Adipose tissue (tissue), 3 donors: ENCODE measurements around the gene LTBP2. TPM values are rescaled to one million over a fixed set of nuclear protein-coding genes. Genes with fewer than 3 reads are reported as not detected.

Source experiments
- H3K27ac ChIP-seq: one replicate; pipeline ENCODE4 v1.5.1; 2013; ENCODE audit warnings: low read depth, low read length
- WGBS, 3 donors: extraction: QIAGEN DNeasy Blood & Tissue Kit; methylation state at CpG; one replicate each; pipeline ENCODE4 v1.1.7; 2013; 5-methylcytosine and 5-hydroxymethylcytosine counted together
- polyA plus RNA-seq, 3 donors: library from polyadenylated mRNA; stranded (reverse); fragments of 200-250 nt; gene quantifications; one replicate each; pipeline ENCODE4 v1.2.3, GENCODE V29; 2013
- donor health status: healthy with polysubstance abuse.
- donor health status: Bipolar disorder and iron deficiency.
- donor health status: healthy.

The LTBP2 gene
- polyA plus RNA-seq, 3 donors = 1.8 to 18.4 (median 13.9) TPM

DNA sequence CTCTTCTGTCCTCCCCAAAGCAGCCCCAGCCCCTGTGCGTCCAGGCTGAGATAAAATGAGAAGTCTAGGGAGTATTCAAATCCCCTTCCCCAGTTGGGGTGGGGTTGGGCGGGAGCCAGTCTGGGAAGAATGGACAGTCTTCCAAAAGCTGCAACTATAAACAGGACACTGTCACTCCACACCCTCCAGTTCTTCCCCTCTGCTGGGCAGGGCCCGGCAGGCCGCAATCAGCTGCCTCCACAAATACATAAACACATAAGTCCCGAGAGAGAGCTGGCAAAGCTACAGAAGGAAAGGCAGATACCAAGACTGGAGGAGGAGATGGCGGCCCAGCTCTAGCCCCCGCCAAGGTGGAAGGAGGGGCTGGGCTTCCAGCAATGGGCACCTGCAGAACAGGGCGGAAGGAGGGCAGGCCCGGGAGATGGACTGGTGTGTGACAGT lies 12.7 kb downstream of the LTBP2 start:
- WGBS, 3 donors = 46 to 52% (median 52%) methylated on average over 9 of the region's 9 CpGs
- no peak overlapping the region for H3K27ac ChIP-seq

DNA sequence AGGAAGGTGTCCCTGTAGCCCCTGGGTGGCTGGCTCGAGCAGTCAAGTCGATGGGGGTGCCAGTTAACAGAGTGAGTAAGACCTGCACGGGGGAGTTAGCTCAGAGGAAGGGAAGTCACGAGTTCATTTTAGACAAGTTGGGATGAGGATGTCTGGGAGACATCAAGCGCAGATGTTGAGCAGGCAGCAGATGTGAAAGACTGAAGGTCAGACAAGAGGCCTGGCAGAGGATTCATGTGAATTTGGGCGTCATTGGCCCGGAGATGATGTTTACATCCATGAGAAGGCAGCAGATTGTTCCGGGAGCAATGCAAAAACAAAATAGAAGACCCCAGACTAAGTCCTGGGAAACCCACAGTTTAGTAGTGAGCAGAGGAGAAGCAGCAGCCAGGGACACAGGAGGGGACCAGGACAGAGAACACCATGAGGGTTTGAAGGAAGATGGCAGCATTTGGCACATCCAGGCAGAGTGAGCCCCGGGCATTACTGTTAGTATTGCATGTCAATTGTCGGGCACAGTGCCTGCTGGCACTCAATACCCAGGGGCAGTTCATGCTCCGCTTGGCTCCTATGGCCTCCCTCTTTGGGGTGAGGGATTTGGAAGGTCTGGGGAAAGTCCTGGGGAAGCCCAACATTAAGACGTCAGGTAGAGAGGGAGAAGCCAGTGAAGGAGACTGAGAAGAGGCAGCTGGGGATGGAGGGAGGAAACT lies 15.1 kb downstream of the LTBP2 start:
- H3K27ac ChIP-seq = no peak overlapping the region
- 67 to 69% (median 67%) methylated on average over 12 of the region's 12 CpGs for WGBS, 3 donors

DNA sequence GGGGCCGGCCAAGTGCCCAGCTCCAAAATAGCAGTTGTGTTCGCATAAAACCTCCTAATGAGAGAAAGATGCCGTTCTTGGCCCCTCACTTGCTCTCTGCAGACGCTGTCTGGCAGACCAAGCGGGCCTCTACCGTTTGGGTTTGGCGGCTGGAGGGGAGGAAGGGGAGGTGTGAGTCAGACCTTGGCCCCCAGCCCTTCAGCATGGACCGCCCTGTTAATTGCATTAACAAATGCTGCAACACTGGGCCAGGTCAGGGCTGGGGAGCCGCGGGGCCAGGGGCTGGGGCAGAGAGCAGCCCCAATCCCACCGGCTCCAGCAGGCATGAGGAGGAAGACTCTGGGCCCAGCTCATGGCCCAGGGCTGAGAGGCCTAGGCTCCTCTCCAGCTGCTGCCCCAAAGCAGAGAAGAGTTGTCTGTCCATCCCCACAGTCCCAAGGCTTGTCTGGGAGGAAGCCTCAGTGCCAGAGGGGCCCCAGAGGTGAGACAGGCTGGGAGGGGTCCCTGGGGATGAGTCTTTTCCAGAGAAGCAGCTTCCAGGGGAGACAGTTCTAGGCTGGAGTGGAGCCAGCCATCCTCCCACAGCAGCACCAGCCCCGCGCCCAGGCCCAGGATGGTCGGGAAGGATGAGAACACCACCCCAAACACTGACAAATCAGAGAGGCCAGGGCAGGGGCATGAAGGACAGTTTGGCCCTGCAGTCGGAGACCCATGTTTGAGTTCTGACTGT lies 16.9 kb downstream of the LTBP2 start:
- 48 to 86% (median 52%) methylated on average over 15 of the region's 15 CpGs for WGBS, 3 donors
- no peak overlapping the region for H3K27ac ChIP-seq

DNA sequence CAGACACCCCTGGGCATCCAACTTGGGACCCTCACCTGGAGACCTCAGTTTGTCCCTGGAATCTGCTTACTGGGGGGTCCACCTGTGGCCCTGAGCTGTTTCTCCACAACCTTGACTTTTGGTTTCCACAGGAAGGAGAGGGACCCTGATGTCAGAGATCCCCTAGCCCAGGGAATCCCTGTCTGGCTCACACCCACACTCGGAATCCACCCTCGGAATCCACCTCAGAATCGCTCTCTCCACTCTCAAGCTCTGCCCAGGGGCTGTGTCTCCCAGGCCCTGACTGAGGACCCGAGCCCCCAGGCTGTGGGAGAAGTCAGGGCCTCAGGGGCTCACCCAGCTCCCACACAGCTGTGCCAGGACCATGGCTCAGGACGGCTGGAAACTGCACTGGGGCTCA lies 17.4 kb downstream of the LTBP2 start:
- 45 to 76% (median 46%) methylated on average over 5 of the region's 5 CpGs for WGBS, 3 donors

DNA sequence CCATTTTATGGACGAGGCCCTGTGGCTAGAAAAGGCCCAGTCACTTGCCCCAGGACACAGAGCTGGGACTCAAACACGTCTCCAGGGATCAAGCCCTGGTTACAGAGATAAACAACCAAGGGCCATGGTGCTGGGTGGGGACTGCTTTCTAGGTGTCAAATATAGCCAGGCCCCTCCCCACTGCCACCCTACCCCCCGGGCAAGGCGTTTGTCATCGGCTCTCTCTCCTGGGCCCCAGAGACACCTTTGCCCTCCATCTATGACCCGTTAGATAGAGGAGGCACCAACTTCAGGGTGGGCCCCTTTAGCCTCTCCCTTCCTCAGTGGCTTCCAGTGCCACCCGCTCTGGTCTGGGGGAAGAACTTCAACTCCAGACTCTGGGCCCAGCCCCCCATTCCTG lies 18.0 kb downstream of the LTBP2 start:
- no peak overlapping the region for H3K27ac ChIP-seq
- WGBS, 3 donors = 77 to 81% (median 77%) methylated on average over 7 of the region's 7 CpGs

More for the DNA sequence above, 17.4 kb downstream of the LTBP2 start:
- no peak overlapping the region for H3K27ac ChIP-seq

DNA sequence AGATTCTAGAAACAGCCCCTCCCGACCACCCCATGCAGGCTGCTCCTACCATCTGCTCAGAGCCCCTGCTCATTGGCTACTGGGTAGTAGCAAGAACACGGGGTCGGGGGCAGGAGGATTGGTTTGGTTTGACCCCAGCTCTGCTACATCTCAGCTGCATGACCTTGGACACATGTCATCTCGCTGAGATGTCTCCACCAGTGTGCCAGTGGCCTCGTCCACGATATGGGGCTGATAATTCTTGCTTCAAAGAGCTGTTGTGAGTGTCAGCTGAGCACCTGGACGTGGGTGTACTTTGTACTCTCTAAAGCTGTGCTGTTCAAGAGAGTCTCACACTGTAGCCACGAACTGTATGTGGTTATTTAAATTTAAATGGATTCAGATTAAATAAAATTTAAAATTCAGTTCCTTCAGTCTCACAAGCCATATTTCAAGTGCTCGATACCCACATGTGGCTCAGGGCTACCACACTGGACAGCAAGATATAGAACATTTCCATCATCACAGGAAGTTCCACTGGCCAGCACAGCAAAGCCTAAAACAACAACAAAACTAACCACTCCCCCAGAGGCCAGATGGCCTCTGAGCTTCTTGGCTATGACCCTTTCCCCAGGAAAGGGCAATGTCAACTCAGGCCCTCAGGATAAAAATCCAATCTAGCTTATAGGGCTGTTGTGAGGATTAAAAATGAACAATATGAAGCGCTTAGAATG lies 18.6 kb downstream of the LTBP2 start:
- WGBS, 3 donors = 56 to 68% (median 61%) methylated on average over 10 of the region's 10 CpGs

DNA sequence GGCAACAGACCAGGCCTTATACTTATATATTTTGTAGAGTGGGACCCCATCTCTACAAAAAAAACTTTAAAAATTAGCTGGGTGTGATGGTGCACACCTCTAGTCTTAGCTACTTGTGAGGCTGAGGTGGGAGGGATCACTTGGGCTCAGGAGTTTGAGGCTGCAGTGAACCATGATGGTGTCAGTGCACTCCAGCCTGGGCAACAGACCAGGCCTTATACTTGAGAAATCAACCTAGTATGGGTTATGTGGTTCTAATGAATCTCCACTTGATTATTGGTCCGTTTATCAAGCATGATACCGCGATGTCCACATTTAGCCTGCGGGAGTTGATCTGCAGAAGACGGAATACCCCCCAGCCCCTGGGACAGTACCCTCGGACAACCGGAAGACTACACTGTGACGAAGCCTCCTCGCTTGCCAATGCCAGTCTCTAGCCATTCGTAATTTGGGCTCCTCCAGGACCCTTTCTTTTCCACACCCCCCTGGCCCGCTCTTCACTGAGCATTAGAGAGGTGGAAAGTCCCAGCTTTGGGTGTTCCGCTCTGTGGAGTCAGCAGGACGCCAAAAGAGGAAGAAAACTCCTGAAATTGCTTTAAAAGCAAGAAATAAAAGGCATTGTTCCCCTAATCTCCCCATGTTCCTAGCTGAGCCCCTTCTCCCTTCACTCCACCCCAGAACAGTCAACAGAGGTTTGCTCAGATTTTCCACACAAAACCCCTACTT lies 19.4 kb downstream of the LTBP2 start:
- 80 to 93% (median 91%) methylated on average over 13 of the region's 13 CpGs for whole genome bisulfite sequencing, 3 donors
- no peak overlapping the region for H3K27ac ChIP-seq

More for the DNA sequence above, 18.6 kb downstream of the LTBP2 start:
- H3K27ac ChIP-seq = no peak overlapping the region

DNA sequence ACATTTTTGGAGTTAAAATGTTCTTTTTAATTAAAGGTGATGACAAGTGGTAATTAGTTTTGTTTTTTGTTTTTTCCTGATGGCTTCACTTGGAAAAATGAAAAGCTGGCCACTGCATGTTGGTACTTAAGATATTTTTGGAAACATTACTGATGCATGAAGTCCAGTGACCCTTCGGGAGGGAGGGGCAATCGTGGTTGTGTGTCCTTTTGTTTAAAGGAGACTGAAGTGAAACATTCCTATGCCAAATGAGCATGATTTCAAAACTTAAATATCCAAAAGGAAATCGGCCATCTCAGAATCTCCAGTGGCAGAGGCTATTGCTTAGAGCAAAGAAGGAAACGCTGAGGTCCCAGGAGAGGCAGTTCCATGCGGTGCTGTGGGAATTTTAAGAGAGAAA lies 20.1 kb downstream of the LTBP2 start:
- 46 to 75% (median 48%) methylated on average over 5 of the region's 5 CpGs for WGBS, 3 donors
- H3K27ac ChIP-seq = no peak overlapping the region

DNA sequence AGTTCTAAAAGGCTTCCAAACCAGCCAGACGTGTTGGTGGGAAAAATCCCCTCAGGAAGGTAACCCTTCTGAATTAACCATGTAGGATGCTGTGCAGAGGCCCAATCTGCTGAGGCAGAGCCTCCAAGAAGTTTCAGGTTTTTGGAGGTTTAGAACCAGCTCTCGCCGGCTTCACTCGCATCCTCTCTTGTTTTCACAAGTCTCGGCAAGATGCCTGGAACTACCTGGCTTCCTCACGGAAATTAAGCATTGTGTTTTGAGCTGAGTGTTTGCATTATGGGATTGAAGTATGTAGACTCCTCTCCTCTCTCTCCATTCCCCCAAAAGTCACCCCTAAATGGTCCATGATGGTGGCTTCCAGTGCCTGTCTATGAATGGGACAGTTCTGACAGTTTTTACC lies 20.6 kb downstream of the LTBP2 start:
- 76 to 83% (median 79%) methylated on average over 6 of the region's 6 CpGs for WGBS, 3 donors
- H3K27ac ChIP-seq = no peak overlapping the region

DNA sequence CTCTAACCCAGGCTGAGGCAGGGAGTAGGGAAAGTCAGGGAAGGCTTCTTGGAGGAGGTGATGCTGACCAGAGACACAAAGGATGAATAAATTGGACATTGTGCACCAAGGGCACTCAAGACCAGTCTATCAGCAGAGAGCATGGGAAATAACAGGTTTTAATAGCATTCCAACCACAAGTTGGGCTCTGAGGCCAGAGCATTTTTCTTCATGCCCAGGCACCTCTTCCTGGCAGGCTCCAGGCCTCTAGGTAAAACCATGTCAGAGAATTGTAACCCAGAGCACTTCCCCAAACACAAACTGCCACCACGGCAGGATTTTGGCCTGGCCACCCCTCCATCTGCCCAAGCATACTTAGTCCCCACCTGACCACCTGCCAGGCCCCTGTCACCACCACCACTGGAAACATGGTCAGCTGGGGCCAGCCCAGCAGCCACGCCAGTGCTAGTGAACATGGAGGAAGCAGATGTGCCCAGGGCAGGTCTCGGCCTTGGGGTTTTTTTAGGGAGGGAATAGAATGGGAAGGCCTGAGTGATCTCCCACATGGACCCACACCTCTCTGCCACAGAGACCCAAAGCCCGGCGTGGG lies 22.7 kb downstream of the LTBP2 start:
- WGBS, 3 donors = 81 to 84% (median 84%) methylated on average over 5 of the region's 5 CpGs
- H3K27ac ChIP-seq = no peak overlapping the region

DNA sequence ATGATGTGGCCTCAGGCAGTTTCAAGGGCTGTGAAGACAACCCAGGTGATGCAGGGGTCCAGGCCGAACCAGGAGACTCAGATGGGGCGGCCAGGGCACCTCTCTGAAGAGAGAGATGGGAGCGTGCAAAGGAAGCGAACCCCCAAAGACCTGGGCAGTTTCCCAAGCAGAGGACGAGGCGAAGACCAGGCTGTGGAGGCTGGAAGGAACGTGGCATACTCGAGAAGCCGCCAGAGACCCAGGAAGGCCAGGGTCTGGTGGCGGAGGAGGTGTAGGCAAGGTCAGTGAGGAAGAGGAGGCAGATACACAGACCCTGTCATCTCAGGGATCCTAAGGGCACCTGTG lies 24.7 kb downstream of the LTBP2 start:
- 91 to 95% (median 91%) methylated on average over 10 of the region's 10 CpGs for WGBS, 3 donors
- H3K27ac ChIP-seq = no peak overlapping the region

DNA sequence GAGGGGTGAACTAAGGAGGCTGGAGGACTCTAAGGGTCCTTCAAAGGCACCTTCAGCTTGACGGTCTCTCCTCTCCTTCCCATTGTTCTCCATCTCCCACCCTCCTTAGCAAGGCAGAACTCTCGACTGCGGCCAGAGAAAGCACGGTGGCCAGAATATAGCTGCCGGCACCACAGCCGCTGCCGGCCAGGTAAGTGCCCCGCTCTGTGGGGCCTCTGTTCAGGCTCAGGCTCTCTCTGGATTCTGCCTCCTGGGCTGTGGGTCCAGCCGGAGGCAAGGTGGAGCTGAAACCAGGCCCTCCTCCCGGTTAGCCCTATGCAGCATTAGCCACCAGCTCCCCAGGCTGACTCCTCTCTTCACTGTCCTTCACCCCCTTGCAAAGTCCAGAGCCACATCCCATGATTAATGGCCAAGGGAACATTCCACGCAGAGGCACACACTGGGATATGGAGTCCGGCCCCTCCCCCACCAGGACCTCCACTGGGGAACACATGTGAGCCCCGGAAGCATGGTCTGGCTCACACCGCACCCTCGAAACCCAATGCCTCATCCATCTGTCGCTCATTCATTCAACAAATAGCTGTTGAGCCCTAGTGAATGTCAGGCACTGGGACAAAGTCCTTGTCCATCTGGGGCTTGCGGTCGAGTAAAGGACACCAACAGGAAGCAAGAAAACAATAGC lies 25.2 kb downstream of the LTBP2 start:
- H3K27ac ChIP-seq = no peak overlapping the region
- 88 to 92% (median 91%) methylated on average over 18 of the region's 18 CpGs for WGBS, 3 donors

DNA sequence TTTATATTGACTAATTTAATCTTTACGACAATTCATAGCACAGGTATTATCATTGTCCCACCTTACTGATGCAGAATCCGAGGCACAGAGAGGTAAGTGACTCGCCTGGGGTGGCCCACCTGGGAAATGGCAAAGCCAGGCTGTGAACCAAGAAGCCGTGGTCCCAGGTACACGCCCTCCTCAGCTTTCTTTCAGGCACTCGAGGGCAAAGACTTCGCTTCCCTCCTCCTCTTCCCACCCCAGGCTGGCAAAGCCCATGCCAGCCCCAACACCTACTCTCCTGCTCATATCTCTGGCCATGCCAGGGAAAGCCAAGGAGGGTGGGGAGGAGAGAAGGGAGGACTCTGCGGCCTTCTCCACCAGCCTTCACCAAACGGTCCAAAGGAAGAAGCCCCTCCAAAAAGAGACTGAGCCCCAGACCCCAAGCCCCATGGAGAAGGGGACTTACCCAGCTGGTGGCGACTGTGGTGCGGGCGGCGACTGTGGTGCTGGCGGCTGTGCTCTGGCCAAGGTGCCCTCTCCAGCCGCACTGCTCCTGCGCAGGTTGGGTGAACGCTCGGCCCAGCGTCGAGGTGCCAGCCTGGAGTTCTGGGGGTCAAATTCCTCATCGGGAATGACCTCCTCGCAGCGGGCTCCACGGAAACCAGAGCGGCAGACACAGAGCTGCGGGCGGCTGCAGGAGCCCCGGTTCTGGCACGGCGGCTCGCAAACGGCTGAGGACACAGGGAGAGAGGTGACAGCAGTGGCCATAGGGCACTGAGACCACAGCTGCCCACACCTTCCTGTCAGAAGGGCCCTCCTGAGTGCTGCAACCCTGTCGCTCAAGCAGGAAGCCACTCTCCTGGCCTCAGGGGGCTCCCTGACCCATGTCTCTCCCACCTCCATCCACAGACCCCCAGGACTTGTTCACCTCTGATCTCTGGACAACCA lies 26.4 kb downstream of the LTBP2 start:
- 93 to 96% (median 95%) methylated on average over 33 of the region's 33 CpGs for WGBS, 3 donors
- H3K27ac ChIP-seq = no peak overlapping the region

DNA sequence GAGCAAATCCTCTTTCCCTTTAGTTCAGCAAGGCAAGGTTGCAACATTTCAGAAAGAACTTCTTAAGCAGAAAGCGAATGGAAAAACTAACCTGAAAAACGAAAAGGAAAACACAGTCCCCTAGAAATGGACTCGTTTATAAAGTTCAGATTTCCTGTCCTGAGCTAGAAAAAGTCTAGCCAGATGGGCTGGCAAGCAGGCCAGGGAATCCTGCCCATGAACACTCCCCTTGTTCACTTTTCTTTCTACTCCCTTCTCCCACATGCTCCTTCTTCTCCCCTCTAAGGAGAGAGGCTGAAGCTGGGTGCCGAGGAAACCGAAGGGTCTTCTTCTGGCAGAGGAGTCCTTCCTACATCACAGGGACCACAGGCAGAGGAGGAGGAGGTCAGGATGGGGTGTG lies 27.1 kb downstream of the LTBP2 start:
- WGBS, 3 donors = 54 to 85% (median 61%) methylated on average over 5 of the region's 5 CpGs
- H3K27ac ChIP-seq = no peak overlapping the region

DNA sequence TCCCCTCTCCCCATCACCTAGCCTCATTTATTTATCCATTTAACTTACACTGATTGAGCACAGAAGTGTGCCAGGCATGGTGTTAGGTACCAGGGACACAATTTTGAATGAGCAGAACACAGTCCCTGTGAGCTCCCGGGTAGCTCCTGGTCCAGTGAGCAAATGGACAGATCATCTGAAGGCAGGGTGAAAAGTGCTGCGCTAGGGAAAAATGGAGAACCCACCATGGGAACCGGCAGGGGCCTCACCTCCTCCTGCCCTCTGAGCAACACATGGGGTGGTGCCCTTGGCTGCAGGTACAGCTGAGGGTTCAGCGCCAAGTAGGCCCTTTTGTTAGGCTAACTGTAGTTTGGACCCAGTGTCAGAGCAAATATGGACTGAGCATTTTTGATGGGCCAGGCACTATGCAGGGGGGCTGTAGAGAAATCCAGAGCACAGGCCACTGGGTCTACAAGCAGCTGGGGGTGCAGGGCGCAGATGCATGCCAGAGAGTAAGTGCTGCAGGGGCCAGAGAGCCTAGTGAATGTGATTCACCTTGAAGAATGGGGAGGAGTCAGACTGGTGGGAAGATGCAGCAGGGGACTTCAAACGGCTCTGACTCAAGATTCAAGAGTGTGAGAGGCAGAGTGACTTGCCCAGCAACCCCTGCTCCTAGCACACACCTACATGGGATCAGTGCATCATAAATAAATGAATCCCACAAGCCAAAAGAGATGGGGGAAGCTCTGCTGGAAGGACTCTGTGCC lies 28.2 kb downstream of the LTBP2 start:
- H3K27ac ChIP-seq = no peak overlapping the region
- 79 to 90% (median 89%) methylated on average over 6 of the region's 6 CpGs for WGBS, 3 donors

DNA sequence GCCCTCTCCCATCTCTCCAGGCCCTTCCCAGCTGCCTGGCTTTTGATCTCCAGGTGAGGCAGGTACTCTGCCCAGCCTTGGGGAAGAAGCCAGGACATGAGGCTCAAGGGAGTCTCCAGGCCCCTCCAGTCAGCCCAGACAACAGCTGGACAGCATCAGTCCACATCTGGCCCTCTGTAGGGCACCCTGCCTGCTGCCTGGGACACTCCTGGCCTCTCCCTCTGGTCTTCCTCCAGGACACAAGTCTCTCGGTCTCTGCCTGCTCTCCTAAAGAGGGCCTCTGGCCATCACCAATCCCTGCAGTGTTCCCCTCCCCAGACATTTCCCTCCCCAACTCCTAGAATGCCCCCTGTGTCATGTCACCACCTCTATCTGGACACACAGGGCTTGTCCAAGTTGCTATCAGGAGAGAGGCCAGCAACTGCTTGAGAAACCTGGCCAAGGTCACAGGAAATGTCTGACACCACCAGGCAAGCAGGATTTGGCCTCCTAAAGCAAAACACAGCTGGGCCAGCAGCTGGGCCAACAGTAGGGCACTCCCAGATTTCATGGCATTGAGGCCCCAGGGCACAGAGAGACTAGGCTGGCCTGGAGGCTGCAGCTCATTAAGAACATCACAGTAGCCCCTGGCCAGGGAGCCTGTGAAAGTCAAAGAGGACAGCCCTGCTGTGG lies 29.0 kb downstream of the LTBP2 start:
- WGBS, 3 donors = 50 to 74% (median 53%) methylated on average over 1 of the region's 1 CpG
- H3K27ac ChIP-seq = no peak overlapping the region
